Prostate gland (tissue), 2 donors: ENCODE results near the gene ASCL2. TPM values are rescaled to one million over a fixed set of nuclear protein-coding genes. Genes with fewer than 3 reads are reported as not detected.

Source experiments
- DNase-seq: peaks from one replicate; pipeline ENCODE4 v3.0.0-alpha.2; 2019; ENCODE audit warnings: low spot score
- H3K27ac ChIP-seq, 2 donors: fragments of 200-600 bp; sonication (generic); 2 replicates each; pipeline ENCODE4 v1.5.1; 2017 to 2019
- H3K27me3 ChIP-seq: fragments of 200-600 bp; sonication (generic); replicated peaks from 2 replicates; pipeline ENCODE4 v1.5.1; 2019; ENCODE audit not compliant: insufficient read depth
- H3K36me3 ChIP-seq, 2 donors: fragments of 200-600 bp; sonication (generic); 1 replicate in 1 of 2; 2 replicates in 1 of 2; pipeline versions ENCODE4 v1.5.1 to v1.8.1; 2017 to 2019
- H3K4me1 ChIP-seq: fragments of 200-600 bp; sonication (generic); replicated peaks from 2 replicates; pipeline ENCODE4 v1.5.1; 2019
- H3K4me3 ChIP-seq, 2 donors: fragments of 200-600 bp; sonication (generic); 2 replicates each; pipeline ENCODE4 v1.5.1; 2017 to 2019
- H3K9me3 ChIP-seq: fragments of 200-600 bp; sonication (generic); 2 replicates; pipeline ENCODE4 v1.5.1; 2017
- POLR2A ChIP-seq: fragments of 450-650 bp; IDR thresholded peaks from one replicate; pipeline ENCODE4 v1.6.1; 2016; ENCODE audit warnings: antibody characterized with exemption, mild to moderate bottlenecking
- POLR2AphosphoS5 ChIP-seq: sonication (generic); formaldehyde crosslinking; IDR thresholded peaks from one replicate; pipeline ENCODE4 v1.6.1; 2017; ENCODE audit warnings: antibody characterized with exemption
- WGBS: methylation state at CpG from one replicate; pipeline ENCODE4 v1.1.5; 2018; 5-methylcytosine and 5-hydroxymethylcytosine counted together
- intact Hi-C: fragments of 100-400 bp; cut with DNase I; formaldehyde crosslinking; loops from one replicate; pipeline ENCODE4 v1.14.2; 2022
- total RNA-seq, 2 donors: library from RNA; depleted of rRNA; stranded (reverse); fragments of >200 nt; gene quantifications; one replicate each; pipeline ENCODE4 v1.1.0, GENCODE V29; 2016
- TF ChIP-seq, protein P1 (sequence below), 4 experiments: fragments of 200-600 bp in 2 of 4; fragments of 450-650 bp in 2 of 4; sonication (generic) in 2 of 4; IDR thresholded peaks; 1 replicate in 3 of 4; 2 replicates in 1 of 4; pipeline ENCODE4 v1.5.1; 2016 to 2019; ENCODE audit warnings: antibody characterized with exemption in 4 of 4, mild to moderate bottlenecking in 2 of 4, moderate library complexity in 2 of 4

The ASCL2 gene
- total RNA-seq, 2 donors from 2014 or later = 3.9 to 7.9 TPM

DNA sequence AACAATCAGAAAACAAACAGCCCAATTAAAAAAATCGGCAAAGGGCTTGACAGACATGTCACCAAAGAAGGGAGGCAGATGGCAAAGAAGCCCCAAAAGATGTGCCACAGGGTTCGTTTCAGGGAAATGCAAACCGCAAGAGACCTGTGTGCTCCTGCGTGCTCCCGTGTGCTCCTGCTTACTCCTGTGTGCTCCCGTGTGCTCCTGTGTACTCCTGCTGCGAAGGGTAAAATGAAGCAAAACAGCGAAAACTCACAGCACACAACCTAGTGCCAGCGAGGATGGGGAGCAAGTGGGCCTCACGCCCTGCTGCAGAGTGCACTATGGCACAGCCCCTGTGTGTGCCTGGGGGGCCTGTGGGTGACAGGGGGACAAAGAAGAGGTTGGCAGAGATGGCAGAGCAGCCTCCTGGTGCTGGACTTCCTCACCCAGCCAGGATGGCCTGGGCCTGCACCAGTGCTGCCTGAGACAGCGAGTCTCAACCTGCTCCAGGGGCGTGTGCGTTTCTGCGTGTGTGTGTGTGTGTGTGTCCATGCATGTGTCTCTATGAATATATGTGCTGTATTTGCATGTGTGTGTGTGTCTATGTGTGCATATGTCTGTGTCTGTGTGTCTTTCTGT lies 14.0 kb downstream of the ASCL2 start:
- Histone ChIP-seq H3K4me3 (no peak overlapping the region), H3K4me1 (peaks cover 18% of the 10 kb centered on the region), H3K27ac (peak overlapping the region; percentile 21 to 32), H3K36me3 (no peaks in the 10 kb centered on the region), H3K9me3 (no peaks in the 10 kb centered on the region), H3K27me3 (no peaks in the 10 kb centered on the region)
- WGBS = 45% methylated on average over 14 of the region's 14 CpGs
- no peak for TF ChIP-seq POLR2A
- no peak for TF ChIP-seq POLR2AphosphoS5
- TF ChIP-seq, protein P1, sequence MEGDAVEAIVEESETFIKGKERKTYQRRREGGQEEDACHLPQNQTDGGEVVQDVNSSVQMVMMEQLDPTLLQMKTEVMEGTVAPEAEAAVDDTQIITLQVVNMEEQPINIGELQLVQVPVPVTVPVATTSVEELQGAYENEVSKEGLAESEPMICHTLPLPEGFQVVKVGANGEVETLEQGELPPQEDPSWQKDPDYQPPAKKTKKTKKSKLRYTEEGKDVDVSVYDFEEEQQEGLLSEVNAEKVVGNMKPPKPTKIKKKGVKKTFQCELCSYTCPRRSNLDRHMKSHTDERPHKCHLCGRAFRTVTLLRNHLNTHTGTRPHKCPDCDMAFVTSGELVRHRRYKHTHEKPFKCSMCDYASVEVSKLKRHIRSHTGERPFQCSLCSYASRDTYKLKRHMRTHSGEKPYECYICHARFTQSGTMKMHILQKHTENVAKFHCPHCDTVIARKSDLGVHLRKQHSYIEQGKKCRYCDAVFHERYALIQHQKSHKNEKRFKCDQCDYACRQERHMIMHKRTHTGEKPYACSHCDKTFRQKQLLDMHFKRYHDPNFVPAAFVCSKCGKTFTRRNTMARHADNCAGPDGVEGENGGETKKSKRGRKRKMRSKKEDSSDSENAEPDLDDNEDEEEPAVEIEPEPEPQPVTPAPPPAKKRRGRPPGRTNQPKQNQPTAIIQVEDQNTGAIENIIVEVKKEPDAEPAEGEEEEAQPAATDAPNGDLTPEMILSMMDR (IDR thresholded peaks at IDR 0.05) = no peak
- DNase-seq = peak; percentile 34
- intact Hi-C loops = no loop called here

DNA sequence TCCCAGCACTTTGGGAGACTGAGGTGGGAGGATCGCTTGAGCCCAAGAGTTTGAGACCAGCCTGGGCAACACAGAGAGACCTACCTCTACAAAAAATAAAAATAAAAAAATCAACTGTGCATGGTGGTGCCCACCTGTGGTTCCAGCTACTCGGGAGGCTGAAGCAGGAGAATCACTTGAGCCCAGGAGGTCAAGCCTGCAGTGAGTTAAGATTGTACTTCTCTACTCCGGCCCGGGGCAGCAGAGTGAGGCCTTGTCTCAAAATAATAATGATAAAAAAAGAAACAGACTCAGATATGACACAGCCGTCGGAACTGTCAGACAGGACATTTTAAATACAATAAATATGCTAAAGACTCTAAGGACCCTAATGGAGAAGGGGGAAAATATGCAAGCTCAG lies 18.4 kb downstream of the ASCL2 start:
- WGBS = over 99% methylated on average over 6 of the region's 6 CpGs
- no peak for DNase-seq
- no peaks in the 10 kb centered on the region for H3K36me3 ChIP-seq
- H3K4me1 ChIP-seq = peaks cover 14% of the 10 kb centered on the region
- TF ChIP-seq, protein P1 (IDR thresholded peaks at IDR 0.05) = no peak
- TF ChIP-seq POLR2A (no peak), POLR2AphosphoS5 (no peak)
- H3K27me3 ChIP-seq = no peaks in the 10 kb centered on the region
- no peaks in the 10 kb centered on the region for H3K9me3 ChIP-seq
- no peak overlapping the region for H3K4me3 ChIP-seq
- no peak overlapping the region for H3K27ac ChIP-seq
- intact Hi-C loops = no loop called here

DNA sequence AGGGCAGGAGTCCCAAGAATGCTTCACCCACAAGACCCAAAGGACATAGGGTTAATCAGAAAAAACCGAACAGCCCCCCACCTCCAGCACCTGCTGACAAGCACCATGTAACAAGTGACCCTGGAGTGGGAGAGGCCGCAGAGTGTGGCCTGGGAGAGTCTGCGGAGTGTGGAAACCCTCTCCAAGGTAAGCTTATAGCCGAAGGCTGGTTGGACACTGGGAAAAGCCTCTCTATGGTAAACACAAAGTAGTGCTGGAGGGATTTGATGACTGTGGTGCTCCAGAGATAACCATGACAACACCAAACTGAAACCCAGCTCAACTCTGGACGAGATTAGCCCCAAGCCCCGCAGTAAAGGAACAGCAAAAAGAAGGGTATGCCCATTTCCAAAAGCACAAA lies 19.2 kb downstream of the ASCL2 start:
- TF ChIP-seq, protein P1 (IDR thresholded peaks at IDR 0.05) = no peak
- no peak for TF ChIP-seq POLR2AphosphoS5
- no peak for TF ChIP-seq POLR2A
- intact Hi-C loops = no loop called here
- Histone ChIP-seq H3K27ac (no peak overlapping the region), H3K36me3 (no peaks in the 10 kb centered on the region), H3K27me3 (no peaks in the 10 kb centered on the region), H3K9me3 (no peaks in the 10 kb centered on the region), H3K4me1 (peaks cover 6% of the 10 kb centered on the region), H3K4me3 (no peak overlapping the region)
- no peak for DNase-seq
- WGBS = 97% methylated on average over 6 of the region's 6 CpGs

DNA sequence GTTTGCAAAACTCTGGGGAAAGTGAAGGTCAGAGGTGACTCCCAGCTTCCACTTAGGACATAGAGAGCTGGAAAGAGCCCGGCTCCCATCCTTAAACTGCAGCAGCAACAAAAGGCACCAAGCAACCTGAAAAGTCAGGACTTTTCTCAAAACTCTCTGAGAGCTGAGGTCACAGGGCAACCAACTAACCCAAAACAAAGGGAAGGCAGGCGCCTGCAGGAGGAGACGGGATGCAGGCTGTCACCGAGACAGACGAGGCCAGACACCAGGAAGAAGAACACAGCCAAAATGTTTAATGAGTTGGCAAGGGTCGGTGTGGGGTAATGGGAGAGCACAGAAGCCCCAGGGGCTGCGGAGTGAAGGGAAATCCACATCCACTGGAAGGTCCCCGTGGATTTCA lies 19.9 kb downstream of the ASCL2 start:
- intact Hi-C loops = no loop called here
- 45% methylated on average over 8 of the region's 8 CpGs for WGBS
- peak; percentile 4 for DNase-seq
- Histone ChIP-seq H3K4me3 (no peak overlapping the region), H3K4me1 (no peaks in the 10 kb centered on the region), H3K27me3 (no peaks in the 10 kb centered on the region), H3K9me3 (no peaks in the 10 kb centered on the region), H3K27ac (no peak overlapping the region), H3K36me3 (no peaks in the 10 kb centered on the region)
- TF ChIP-seq POLR2AphosphoS5 = no peak
- TF ChIP-seq POLR2A = no peak
- TF ChIP-seq, protein P1 (IDR thresholded peaks at IDR 0.05) = no peak

DNA sequence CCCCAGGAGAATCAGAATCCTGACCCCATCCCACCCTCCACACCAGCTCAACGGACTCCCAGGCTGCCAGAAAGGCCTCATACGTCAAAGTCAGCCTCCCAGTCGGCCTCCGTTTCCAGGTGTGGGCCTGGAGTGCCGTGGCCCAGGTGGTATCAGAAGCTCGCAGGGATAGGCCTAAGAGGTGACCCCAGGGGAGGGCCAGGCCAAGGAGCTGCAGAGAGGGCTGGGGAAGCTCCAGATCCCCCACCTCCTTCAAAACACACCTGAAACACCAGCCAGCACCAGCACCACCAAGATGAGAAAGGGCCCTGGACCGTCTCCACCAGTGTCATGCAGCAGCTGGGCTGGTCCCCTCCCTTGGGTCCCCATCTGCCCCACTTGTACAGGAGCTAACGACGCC lies 20.3 kb downstream of the ASCL2 start:
- no peak overlapping the region for H3K27ac ChIP-seq
- no peak for TF ChIP-seq POLR2AphosphoS5
- TF ChIP-seq, protein P1 (IDR thresholded peaks at IDR 0.05) = no peak
- no peak for TF ChIP-seq POLR2A
- no peak for DNase-seq
- no peaks in the 10 kb centered on the region for H3K36me3 ChIP-seq
- H3K27me3 ChIP-seq = no peaks in the 10 kb centered on the region
- H3K4me3 ChIP-seq = no peak overlapping the region
- WGBS = 87% methylated on average over 9 of the region's 9 CpGs
- intact Hi-C loops = no loop called here
- no peaks in the 10 kb centered on the region for H3K9me3 ChIP-seq
- no peaks in the 10 kb centered on the region for H3K4me1 ChIP-seq
